ENCODE measurements around the gene NADK. TPM values are rescaled to one million over a fixed set of nuclear protein-coding genes. Genes with fewer than 3 reads are reported as not detected.
A peak's percentile ranks its signal among the peaks of the same experiment; 100 is the strongest.
"Not testable (repeated sequence)": the region's sequence is repeated elsewhere in the genome, so short reads cannot be mapped to it uniquely, and the experiment has no call there.

Gene NADK
- polyA plus RNA-seq, 1 experiment = 61.6 TPM

- H3K4me3 ChIP-seq (ENCODE audit: low read depth, low read length); DNase-seq (ENCODE audit: low read depth); H3K36me3 ChIP-seq (ENCODE audit: control insufficient read depth, insufficient read depth, low read length); H3K27me3 ChIP-seq (ENCODE audit: control insufficient read depth, insufficient read depth, low read length); CTCF ChIA-PET; POLR2A ChIA-PET: not testable (repeated sequence)
Measured at GRCh38 chr1:1737675-1738590, 40.3 kb downstream of the NADK start.

GRCh38 chr1:1732381-1732780, 45.9 kb downstream of the NADK start:
- ChIA-PET CTCF (interaction anchor here (1.2 to 1.3 kb wide), 2 partner anchors 67 to 442 kb away, joined by 3 to 4 read pairs; no protein-coding TSS in a partner anchor), POLR2A (no interaction called here)
- Histone ChIP-seq H3K36me3 (ENCODE audit: control insufficient read depth, insufficient read depth, low read length) (peaks cover 9% of the 10 kb centered on the region), H3K4me3 (ENCODE audit: low read depth, low read length) (no peak overlapping the region), H3K27me3 (ENCODE audit: control insufficient read depth, insufficient read depth, low read length) (no peaks in the 10 kb centered on the region)
- TF ChIP-seq CTCF (IDR thresholded peaks at IDR 0.05; ENCODE audit: insufficient read depth, low read depth, low read length) = no peak
- DNase-seq (ENCODE audit: low read depth) = no peak

GRCh38 chr1:1730870-1731269, 47.4 kb downstream of the NADK start:
- no peak for DNase-seq (ENCODE audit: low read depth)
- Histone ChIP-seq H3K36me3 (ENCODE audit: control insufficient read depth, insufficient read depth, low read length) (peaks cover 7% of the 10 kb centered on the region), H3K27me3 (ENCODE audit: control insufficient read depth, insufficient read depth, low read length) (no peaks in the 10 kb centered on the region), H3K4me3 (ENCODE audit: low read depth, low read length) (no peak overlapping the region)
- POLR2A ChIA-PET = no interaction called here
- CTCF ChIA-PET = no interaction called here
- no peak for TF ChIP-seq CTCF (IDR thresholded peaks at IDR 0.05; ENCODE audit: insufficient read depth, low read depth, low read length)

GRCh38 chr1:1730230-1730629, 48.0 kb downstream of the NADK start:
- H3K27me3 ChIP-seq (ENCODE audit: control insufficient read depth, insufficient read depth, low read length); CTCF ChIA-PET; DNase-seq (ENCODE audit: low read depth); POLR2A ChIA-PET; H3K36me3 ChIP-seq (ENCODE audit: control insufficient read depth, insufficient read depth, low read length); H3K4me3 ChIP-seq (ENCODE audit: low read depth, low read length): not testable (repeated sequence)

GRCh38 chr1:1729116-1729816, 49.0 kb downstream of the NADK start:
- H3K27me3 ChIP-seq (ENCODE audit: control insufficient read depth, insufficient read depth, low read length); POLR2A ChIA-PET; H3K36me3 ChIP-seq (ENCODE audit: control insufficient read depth, insufficient read depth, low read length); DNase-seq (ENCODE audit: low read depth); H3K4me3 ChIP-seq (ENCODE audit: low read depth, low read length): not testable (repeated sequence)
- CTCF ChIA-PET = interaction anchor here (1.2 kb wide), 1 partner anchor 63 kb away, joined by 6 read pairs; no protein-coding TSS in a partner anchor

- H3K36me3 ChIP-seq (ENCODE audit: control insufficient read depth, insufficient read depth, low read length); POLR2A ChIA-PET; H3K4me3 ChIP-seq (ENCODE audit: low read depth, low read length); H3K27me3 ChIP-seq (ENCODE audit: control insufficient read depth, insufficient read depth, low read length): not testable (repeated sequence)
- CTCF ChIA-PET = interaction anchor here (0.7 kb wide), 1 partner anchor 63 kb away, joined by 4 read pairs; no protein-coding TSS in a partner anchor
- DNase-seq (ENCODE audit: low read depth) = peak; percentile 69
Measured at GRCh38 chr1:1728308-1729005, 49.8 kb downstream of the NADK start.

GRCh38 chr1:1727131-1727651, 51.1 kb downstream of the NADK start:
- POLR2A ChIA-PET; CTCF ChIA-PET; H3K4me3 ChIP-seq (ENCODE audit: low read depth, low read length); DNase-seq (ENCODE audit: low read depth); H3K36me3 ChIP-seq (ENCODE audit: control insufficient read depth, insufficient read depth, low read length); H3K27me3 ChIP-seq (ENCODE audit: control insufficient read depth, insufficient read depth, low read length): not testable (repeated sequence)

- H3K4me3 ChIP-seq (ENCODE audit: low read depth, low read length); DNase-seq (ENCODE audit: low read depth); POLR2A ChIA-PET; CTCF ChIA-PET; H3K27me3 ChIP-seq (ENCODE audit: control insufficient read depth, insufficient read depth, low read length); H3K36me3 ChIP-seq (ENCODE audit: control insufficient read depth, insufficient read depth, low read length): not testable (repeated sequence)
Measured at GRCh38 chr1:1726088-1726487, 52.2 kb downstream of the NADK start.

All from BJ (cell line).